Tibial nerve (tissue), 4 donors: ENCODE measurements around the gene LSG1. TPM values are rescaled to one million over a fixed set of nuclear protein-coding genes. Genes with fewer than 3 reads are reported as not detected.

ENCODE experiments used
- DNase-seq, 2 donors: peaks; one replicate each; pipeline ENCODE4 v3.0.0-alpha.2; 2019; ENCODE audit warnings: low spot score in 2 of 2
- H3K27ac ChIP-seq, 4 donors: fragments of 200-600 bp; sonication (generic) in 3 of 4; one replicate each; pipeline ENCODE4 v1.5.1; 2017 to 2019; ENCODE audit warnings: mild to moderate bottlenecking in 1 of 4
- H3K27me3 ChIP-seq, 2 donors: fragments of 200-600 bp; sonication (generic) in 1 of 2; one replicate each; pipeline versions ENCODE4 v1.5.1 to v1.6.0; 2017 to 2019
- H3K36me3 ChIP-seq, 3 donors: fragments of 200-600 bp; sonication (generic); one replicate each; pipeline ENCODE4 v1.5.1; 2018 to 2019
- H3K4me1 ChIP-seq, 4 donors: fragments of 200-600 bp; sonication (generic) in 3 of 4; one replicate each; pipeline ENCODE4 v1.5.1; 2017 to 2019
- H3K4me3 ChIP-seq, 4 donors: fragments of 200-600 bp; sonication (generic) in 3 of 4; one replicate each; pipeline ENCODE4 v1.5.1; 2017 to 2019; ENCODE audit warnings: mild to moderate bottlenecking in 1 of 4, moderate library complexity in 1 of 4
- H3K9me3 ChIP-seq, 4 donors: fragments of 200-600 bp; sonication (generic) in 3 of 4; one replicate each; pipeline ENCODE4 v1.5.1; 2017 to 2019
- CTCF ChIP-seq, 5 experiments: fragments of 200-600 bp in 3 of 5; fragments of 450-650 bp in 2 of 5; sonication (generic) in 3 of 5; IDR thresholded peaks; one replicate each; pipeline ENCODE4 v1.5.1; 2016 to 2019; ENCODE audit warnings: antibody characterized with exemption in 5 of 5, mild to moderate bottlenecking in 3 of 5, moderate library complexity in 2 of 5
- EP300 ChIP-seq, 2 donors: sonication (generic); formaldehyde crosslinking; IDR thresholded peaks; one replicate each; pipeline ENCODE4 v1.6.1; 2017; ENCODE audit warnings: antibody characterized with exemption in 2 of 2, mild to moderate bottlenecking in 1 of 2
- POLR2A ChIP-seq, 2 donors: fragments of 450-650 bp; IDR thresholded peaks; one replicate each; pipeline ENCODE4 v1.6.1; 2017; ENCODE audit warnings: antibody characterized with exemption in 2 of 2, mild to moderate bottlenecking in 2 of 2, moderate library complexity in 2 of 2
- WGBS, 2 donors: methylation state at CpG; one replicate each; pipeline ENCODE4 v1.1.5; 2018; 5-methylcytosine and 5-hydroxymethylcytosine counted together
- total RNA-seq, 4 donors: library from RNA; depleted of rRNA; stranded (reverse); fragments of >200 nt; gene quantifications; one replicate each; pipeline ENCODE4 v1.1.0, GENCODE V29; 2016

Gene LSG1
- total RNA-seq, 4 donors from 2014 or later = 24.9 to 64.5 (median 39.3) TPM

DNA sequence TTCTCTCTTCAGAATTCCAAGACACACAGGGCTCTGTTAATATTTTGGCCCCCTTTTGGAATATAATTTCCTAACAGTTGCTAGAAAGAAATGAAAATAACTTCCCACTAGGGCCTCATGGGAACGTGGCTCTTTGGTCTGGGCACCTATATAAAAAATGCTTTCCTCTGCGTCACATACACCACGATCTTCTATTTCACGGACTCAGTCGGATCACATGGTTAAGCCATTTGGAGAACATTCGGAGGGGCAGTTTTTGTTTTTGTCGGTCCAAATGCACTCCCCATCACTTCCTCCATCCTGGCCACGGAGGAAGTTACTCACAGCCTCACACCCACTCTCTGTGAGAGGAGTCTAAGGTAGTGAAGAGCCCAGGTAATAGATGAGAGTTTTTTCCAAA, 59.8 kb downstream of the LSG1 start:
- WGBS, 2 donors = 72 to 81% methylated on average over 8 of the region's 8 CpGs
- Histone ChIP-seq H3K27me3 (no peaks in the 10 kb centered on the region), H3K36me3 (peaks cover 0 to 37% (median 0%) of the 10 kb centered on the region in 3 donors), H3K9me3 (no peaks in the 10 kb centered on the region), H3K4me1 (no peaks in the 10 kb centered on the region), H3K4me3 (no peak overlapping the region), H3K27ac (no peak overlapping the region)
- TF ChIP-seq CTCF (IDR thresholded peaks at IDR 0.05) (no peak), POLR2A (IDR thresholded peaks at IDR 0.05) (no peak), EP300 (IDR thresholded peaks at IDR 0.05) (no peak)
- no peak for DNase-seq

DNA sequence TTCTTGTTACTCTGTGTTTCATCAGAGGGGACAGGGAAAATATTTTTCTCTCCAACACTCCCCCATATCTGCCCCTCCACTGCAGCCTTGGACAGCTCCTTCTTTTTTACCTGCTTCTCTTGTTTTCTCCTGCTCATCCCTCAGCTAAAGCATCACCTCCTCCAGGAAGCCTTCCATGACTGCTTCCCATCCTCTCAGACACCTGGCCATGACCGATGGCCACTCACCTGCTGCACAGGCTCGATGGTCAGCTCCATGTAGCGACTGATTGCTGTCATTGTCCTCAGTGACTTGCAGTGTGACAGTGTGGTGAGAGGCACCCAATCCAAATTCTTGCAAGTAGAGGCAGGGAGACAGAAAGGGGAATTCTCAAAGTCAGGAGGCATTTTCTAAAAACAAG, 61.3 kb downstream of the LSG1 start:
- DNase-seq = no peak
- H3K36me3 ChIP-seq = peaks cover 0 to 32% (median 0%) of the 10 kb centered on the region in 3 donors
- no peak overlapping the region for H3K27ac ChIP-seq
- TF ChIP-seq EP300 (IDR thresholded peaks at IDR 0.05) (no peak), POLR2A (IDR thresholded peaks at IDR 0.05) (no peak), CTCF (IDR thresholded peaks at IDR 0.05) (no peak)
- H3K27me3 ChIP-seq = no peaks in the 10 kb centered on the region
- no peaks in the 10 kb centered on the region for H3K9me3 ChIP-seq
- no peak overlapping the region for H3K4me3 ChIP-seq
- whole genome bisulfite sequencing, 2 donors = 95 to 99% methylated on average over 3 of the region's 3 CpGs
- H3K4me1 ChIP-seq = no peaks in the 10 kb centered on the region

DNA sequence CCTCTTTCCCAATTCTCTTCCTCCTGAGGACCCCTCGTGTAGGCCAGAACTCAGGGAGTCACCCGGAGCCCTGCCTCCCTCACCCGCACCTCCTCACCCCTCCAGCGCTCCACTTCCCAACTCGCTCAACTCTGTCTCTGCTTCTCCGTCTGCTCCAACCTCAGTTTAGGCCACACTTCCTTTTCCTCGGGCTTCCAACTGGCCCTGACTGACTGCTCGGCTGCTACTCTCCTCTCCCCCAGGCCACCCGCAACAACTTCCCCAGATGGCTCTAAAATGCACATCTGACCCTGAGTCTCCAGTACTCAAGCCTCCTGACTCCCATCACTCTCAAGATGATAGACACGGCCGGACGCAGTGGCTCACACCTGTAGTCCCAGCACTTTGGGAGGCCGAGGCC, 62.4 kb downstream of the LSG1 start:
- Histone ChIP-seq H3K27me3 (no peaks in the 10 kb centered on the region), H3K36me3 (peaks cover 0 to 28% (median 0%) of the 10 kb centered on the region in 3 donors), H3K4me3 (no peak overlapping the region), H3K4me1 (no peaks in the 10 kb centered on the region), H3K9me3 (no peaks in the 10 kb centered on the region), H3K27ac (no peak overlapping the region)
- no peak for TF ChIP-seq POLR2A (IDR thresholded peaks at IDR 0.05)
- TF ChIP-seq EP300 (IDR thresholded peaks at IDR 0.05) = no peak
- TF ChIP-seq CTCF (IDR thresholded peaks at IDR 0.05) = no peak
- DNase-seq = no peak
- 84 to 94% methylated on average over 13 of the region's 13 CpGs for WGBS, 2 donors

DNA sequence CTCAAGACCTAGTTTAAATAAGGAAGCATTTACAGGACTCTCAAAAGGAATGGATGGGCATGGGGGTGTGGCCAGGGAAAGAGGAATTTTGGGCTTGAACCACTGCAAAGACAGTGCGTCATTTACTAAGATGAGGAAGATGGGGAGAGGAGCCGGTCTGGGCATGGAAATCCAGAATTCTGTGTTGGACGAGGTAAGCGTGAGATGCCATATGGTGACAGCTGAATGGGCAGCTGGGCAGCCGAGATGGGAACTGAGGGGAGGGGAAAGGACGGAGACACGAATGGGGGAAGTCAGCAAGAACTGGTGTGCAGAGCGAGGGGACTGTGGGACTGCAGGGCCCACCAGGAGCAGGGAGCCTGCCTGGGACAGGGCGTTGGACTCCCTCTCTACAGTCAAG, 63.0 kb downstream of the LSG1 start:
- 87 to 88% methylated on average over 9 of the region's 9 CpGs for WGBS, 2 donors

More for the DNA sequence above, 63.0 kb downstream of the LSG1 start:
- TF ChIP-seq EP300 (IDR thresholded peaks at IDR 0.05) = no peak
- no peak for TF ChIP-seq CTCF (IDR thresholded peaks at IDR 0.05)
- TF ChIP-seq POLR2A (IDR thresholded peaks at IDR 0.05) = no peak
- Histone ChIP-seq H3K4me1 (no peaks in the 10 kb centered on the region), H3K36me3 (peaks cover 0 to 34% (median 0%) of the 10 kb centered on the region in 3 donors), H3K4me3 (no peak overlapping the region), H3K27ac (no peak overlapping the region), H3K9me3 (no peaks in the 10 kb centered on the region), H3K27me3 (no peaks in the 10 kb centered on the region)
- DNase-seq = no peak
